GM12878 (cell line): ENCODE results near the gene NPL. TPM values are rescaled to one million over a fixed set of nuclear protein-coding genes. Genes with fewer than 3 reads are reported as not detected.

ENCODE experiments used
- BACH1 ChIP-seq: fragments of 450-650 bp; IDR thresholded peaks from 2 replicates; pipeline ENCODE4 v1.6.1; 2017; ENCODE audit warnings: mild to moderate bottlenecking, borderline replicate concordance
- CHD2 ChIP-seq: IDR thresholded peaks from 2 replicates; pipeline ENCODE4 v1.6.1; 2011; ENCODE audit warnings: low read depth, low read length, improper control_type of control experiment, borderline replicate concordance
- ELK1 ChIP-seq: IDR thresholded peaks from 2 replicates; pipeline ENCODE4 v1.6.1; 2012; ENCODE audit warnings: low read depth, low read length, improper control_type of control experiment
- EP300 ChIP-seq, 2 experiments: fragments of 150-350 bp in 1 of 2; IDR thresholded peaks; 2 replicates each; pipeline ENCODE4 v1.6.1; 2011 to 2012; ENCODE audit warnings: low read depth in 2 of 2, low read length in 2 of 2, borderline replicate concordance in 1 of 2, improper control_type of control experiment in 1 of 2, inconsistent platforms in 1 of 2; ENCODE audit not compliant: control insufficient read depth in 1 of 2
- HDAC2 ChIP-seq: fragments of 200-600 bp; sonication (generic); IDR thresholded peaks from 2 replicates; pipeline ENCODE4 v1.6.1; 2017
- MAX ChIP-seq: IDR thresholded peaks from 2 replicates; pipeline ENCODE4 v1.6.1; 2012; ENCODE audit warnings: low read depth, low read length, improper control_type of control experiment
- MYB ChIP-seq: fragments of 150-350 bp; IDR thresholded peaks from 2 replicates; pipeline ENCODE4 v1.6.1; 2014; ENCODE audit warnings: mild to moderate bottlenecking, low read depth, low read length, borderline replicate concordance
- NBN ChIP-seq: fragments of 450-650 bp; IDR thresholded peaks from 2 replicates; pipeline ENCODE4 v1.6.1; 2016
- PAX5 ChIP-seq: IDR thresholded peaks from 2 replicates; pipeline ENCODE4 v1.6.1; 2011; ENCODE audit warnings: low read depth, low read length, borderline replicate concordance
- POLR2A ChIP-seq: IDR thresholded peaks from 2 replicates; pipeline ENCODE4 v1.6.1; 2011; ENCODE audit warnings: low read depth, mild to moderate bottlenecking, low read length
- POU2F2 ChIP-seq: IDR thresholded peaks from 3 replicates; pipeline ENCODE4 v1.6.1; 2011; ENCODE audit warnings: low read depth, mild to moderate bottlenecking, low read length, borderline replicate concordance
- RB1 ChIP-seq: fragments of 450-650 bp; formaldehyde crosslinking; IDR thresholded peaks from 2 replicates; pipeline ENCODE4 v1.6.1; 2017; ENCODE audit warnings: mild to moderate bottlenecking, borderline replicate concordance
- SMAD5 ChIP-seq: IDR thresholded peaks from 2 replicates; pipeline ENCODE4 v1.6.1; 2016; ENCODE audit warnings: antibody characterized with exemption, low read depth
- SMARCA5 ChIP-seq: fragments of 450-650 bp; IDR thresholded peaks from 2 replicates; pipeline ENCODE4 v1.6.1; 2017; ENCODE audit warnings: mild to moderate bottlenecking
- SMC3 ChIP-seq: IDR thresholded peaks from 2 replicates; pipeline ENCODE4 v1.6.1; 2011; ENCODE audit warnings: low read length, improper control_type of control experiment, borderline replicate concordance
- SREBF2 ChIP-seq: IDR thresholded peaks from 2 replicates; pipeline ENCODE4 v1.6.1; 2012; ENCODE audit warnings: mild to moderate bottlenecking, low read length
- TAF1 ChIP-seq: IDR thresholded peaks from 2 replicates; pipeline ENCODE4 v1.6.1; 2011; ENCODE audit warnings: mild to moderate bottlenecking, low read depth, low read length, borderline replicate concordance
- USF2 ChIP-seq: IDR thresholded peaks from 2 replicates; pipeline ENCODE4 v1.6.1; 2011; ENCODE audit warnings: low read depth, low read length, improper control_type of control experiment, borderline replicate concordance
- YBX1 ChIP-seq: fragments of 450-650 bp; IDR thresholded peaks from 2 replicates; pipeline ENCODE4 v1.6.1; 2016; ENCODE audit warnings: antibody characterized with exemption
- ZBTB33 ChIP-seq: fragments of 450-650 bp; IDR thresholded peaks from 2 replicates; pipeline ENCODE4 v1.6.1; 2017; ENCODE audit warnings: mild to moderate bottlenecking
- ZNF217 ChIP-seq: fragments of 450-650 bp; IDR thresholded peaks from 2 replicates; pipeline ENCODE4 v1.6.1; 2017; ENCODE audit warnings: antibody characterized with exemption, mild to moderate bottlenecking
- ZNF622 ChIP-seq: fragments of 450-650 bp; IDR thresholded peaks from 2 replicates; pipeline ENCODE4 v1.6.1; 2017; ENCODE audit warnings: mild to moderate bottlenecking, inconsistent platforms
- ZNF687 ChIP-seq: fragments of 450-650 bp; IDR thresholded peaks from 2 replicates; pipeline ENCODE4 v1.6.1; 2017; ENCODE audit warnings: mild to moderate bottlenecking, moderate library complexity
- polyA plus RNA-seq, 11 experiments: library from polyadenylated mRNA; depleted of rRNA in 4 of 11; unstranded in 6 of 11; stranded (reverse) in 5 of 11; fragments of >200 nt; fragmentation: Nextera tagmentation in 4 of 11; fragmentation: Illumina TruSeq in 1 of 11; extraction: Ambion mirVana in 4 of 11; extraction: Trizol in 1 of 11; gene quantifications; 1 replicate in 1 of 11; 2 replicates in 10 of 11; pipeline versions ENCODE4 v1.2.1 to v1.2.3, GENCODE V29; 2011 to 2016; ENCODE audit warnings: inconsistent platforms in 2 of 11, missing spikeins in 2 of 11, low read depth in 1 of 11
- total RNA-seq, 4 experiments: library from RNA; depleted of rRNA in 3 of 4; stranded (reverse); fragments of >200 nt in 3 of 4; fragmentation: Illumina TruSeq in 1 of 4; extraction: Trizol in 1 of 4; gene quantifications; 2 replicates each; pipeline versions ENCODE4 v1.2.1 to v1.2.3, GENCODE V29; 2013 to 2021

The NPL gene
- total and polyA plus RNA-seq, 10 of the 15 experiments (the other 5 are each of a cell fraction or from before 2014, with no cell fraction given): 5.3 to 19.2 (median 10.0) TPM

GRCh38 chr1:182789138-182790076 lies at the start of gene NPL (continued):
- TF ChIP-seq ZBTB33 (no peak), POU2F2 (peak; percentile 55; the same call in 1 of the 3 replicates), MAX (peak; percentile 96), NBN (peak; percentile 73; the same call in 1 of the 2 replicates), ZNF217 (0 out of 2 replicates have a peak, but pooled peaks have one; percentile 57), TAF1 (peak; percentile 41; the same call in 1 of the 2 replicates), SREBF2 (no peak), EP300 (IDR thresholded peaks at IDR 0.05; ENCODE audit: borderline replicate concordance in 1 of 2, control insufficient read depth in 1 of 2, low read depth in 2 of 2, low read length in 2 of 2) (no peak), BACH1 (peak; percentile 81), RB1 (peak; percentile 77; the same call in 1 of the 2 replicates), ZNF687 (peak; percentile 90), MYB (no peak), SMC3 (no peak), CHD2 (no peak), ELK1 (peak; percentile 67; the same call in 1 of the 2 replicates), SMAD5 (peak; percentile 88), POLR2A (peak; percentile 99), SMARCA5 (no peak; the same call in 1 of the 2 replicates), HDAC2 (0 out of 2 replicates have a peak, but pooled peaks have one; percentile 50), USF2 (peak; percentile 92), ZNF622 (no peak), PAX5 (peak; percentile 37; the same call in 1 of the 2 replicates), YBX1 (no peak)
